ENCODE results near the gene ANAPC2.

The ANAPC2 gene

DNA sequence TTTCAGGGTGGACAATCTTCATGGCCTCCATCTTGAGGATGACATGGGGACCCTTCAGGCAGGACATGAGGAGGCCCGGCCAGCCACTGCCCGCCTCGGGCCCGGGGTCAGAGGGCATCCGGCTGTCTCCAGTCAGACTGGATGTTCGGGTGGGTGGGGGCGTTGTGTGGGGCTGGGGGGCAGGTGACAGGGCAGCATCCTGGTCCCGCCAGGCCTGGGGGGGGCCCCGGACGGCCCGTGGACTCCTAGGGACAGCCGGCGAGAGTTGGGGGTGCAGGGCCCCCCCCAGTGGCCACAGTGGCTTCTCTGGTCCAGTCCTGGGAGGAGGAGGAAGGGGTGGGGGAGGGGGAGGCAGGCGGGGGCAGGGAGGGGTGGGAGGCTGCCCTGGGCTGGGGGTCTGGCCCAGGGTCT, 32.7 kb upstream of the ANAPC2 start:
- no peak for DNase-seq
- no peak overlapping the region for H2BK12ac ChIP-seq (ENCODE audit: low read length in 2 of 2)
- H2BK15ac ChIP-seq (ENCODE audit: low read depth, poor library complexity, severe bottlenecking) = no peak overlapping the region
- no peak overlapping the region for H3K27ac ChIP-seq (ENCODE audit: low read length, poor library complexity, severe bottlenecking)
- H2AFZ ChIP-seq (ENCODE audit: low read depth, low read length) = no peak overlapping the region
- H3K4me1 ChIP-seq (ENCODE audit: control insufficient read depth, insufficient read depth, low read depth, low read length) = peaks cover 70% of the 10 kb centered on the region
- H3K4ac ChIP-seq (ENCODE audit: low read depth in 1 of 2, low read length in 2 of 2) = no peak overlapping the region
- no peak overlapping the region for H2AK5ac ChIP-seq (ENCODE audit: low read length, severe bottlenecking)
- no peak overlapping the region for H3K4me3 ChIP-seq (ENCODE audit: insufficient read depth in 1 of 2, low read depth in 1 of 2, low read length in 2 of 2)
- H3K4me2 ChIP-seq (ENCODE audit: low read length, poor library complexity, severe bottlenecking) = peak overlapping the region; percentile 80
- H3K9ac ChIP-seq (ENCODE audit: low read length) = no peak overlapping the region
- no peaks in the 10 kb centered on the region for H3K27me3 ChIP-seq (ENCODE audit: control insufficient read depth in 1 of 2, insufficient read depth in 1 of 2, low read length in 2 of 2)
- H4K8ac ChIP-seq (ENCODE audit: low read length) = no peak overlapping the region
- no peak overlapping the region for H3K18ac ChIP-seq (ENCODE audit: low read depth in 1 of 2, low read length in 2 of 2)
- WGBS = 92% methylated on average over 8 of the region's 14 CpGs
- no peak overlapping the region for H2BK120ac ChIP-seq (ENCODE audit: low read depth, low read length)
- H3K9me3 ChIP-seq (ENCODE audit: control insufficient read depth, low read length) = no peaks in the 10 kb centered on the region
- H3K79me1 ChIP-seq (replicated peaks; ENCODE audit: low read length, poor library complexity, severe bottlenecking) = no peaks in the 10 kb centered on the region
- no peak overlapping the region for H3K23ac ChIP-seq (ENCODE audit: low read length in 2 of 2)
- peaks cover 0 to 19% of the 10 kb centered on the region in 2 experiments for H3K36me3 ChIP-seq (ENCODE audit: control insufficient read depth in 1 of 2, insufficient read depth in 2 of 2, low read depth in 1 of 2, low read length in 2 of 2)
- no peak overlapping the region for H3K14ac ChIP-seq (ENCODE audit: low read length in 2 of 2)
- H2BK5ac ChIP-seq (ENCODE audit: low read depth, low read length, poor library complexity, severe bottlenecking) = no peak overlapping the region
- no peak overlapping the region for H4K91ac ChIP-seq (ENCODE audit: low read length)

DNA sequence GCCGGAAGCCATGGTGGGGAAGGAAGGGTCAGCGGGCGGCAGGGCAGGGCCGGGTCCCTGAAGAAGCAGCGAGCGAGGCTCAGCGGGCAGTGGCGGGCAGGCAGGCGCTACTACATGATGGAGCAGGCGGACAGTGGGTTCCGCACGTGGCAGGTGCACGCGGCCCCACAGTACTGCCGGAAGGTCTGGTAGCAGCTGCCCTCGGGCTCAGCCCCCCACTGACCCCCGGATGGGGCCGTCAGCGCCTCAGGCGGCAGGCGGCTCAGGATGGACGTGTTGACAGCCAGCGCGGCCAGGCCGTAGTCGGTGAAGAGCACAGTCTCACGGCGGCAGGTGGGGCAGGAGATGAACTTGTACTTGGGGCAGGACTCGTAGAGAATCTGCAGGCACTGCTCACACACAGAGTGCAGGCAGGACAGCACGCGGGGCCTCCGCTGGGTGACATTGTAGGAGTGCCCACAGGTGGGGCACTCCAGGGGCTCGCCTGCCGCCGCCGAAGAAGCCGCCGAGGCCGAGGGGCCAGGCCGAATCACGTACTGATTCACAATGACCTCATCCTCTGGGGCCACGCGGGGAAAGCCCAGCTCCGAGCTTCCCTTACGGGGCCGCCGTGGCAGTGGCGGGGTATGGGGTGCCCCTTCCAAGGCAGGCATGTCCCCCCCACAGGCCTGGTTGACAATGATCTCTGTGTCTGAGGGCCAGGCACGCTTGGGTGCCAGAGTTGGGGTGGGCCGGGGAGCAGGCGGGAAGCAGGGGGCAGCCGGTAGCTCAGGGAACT, 32.1 kb upstream of the ANAPC2 start:
- no peak overlapping the region for H4K8ac ChIP-seq (ENCODE audit: low read length)
- no peak for DNase-seq

DNA sequence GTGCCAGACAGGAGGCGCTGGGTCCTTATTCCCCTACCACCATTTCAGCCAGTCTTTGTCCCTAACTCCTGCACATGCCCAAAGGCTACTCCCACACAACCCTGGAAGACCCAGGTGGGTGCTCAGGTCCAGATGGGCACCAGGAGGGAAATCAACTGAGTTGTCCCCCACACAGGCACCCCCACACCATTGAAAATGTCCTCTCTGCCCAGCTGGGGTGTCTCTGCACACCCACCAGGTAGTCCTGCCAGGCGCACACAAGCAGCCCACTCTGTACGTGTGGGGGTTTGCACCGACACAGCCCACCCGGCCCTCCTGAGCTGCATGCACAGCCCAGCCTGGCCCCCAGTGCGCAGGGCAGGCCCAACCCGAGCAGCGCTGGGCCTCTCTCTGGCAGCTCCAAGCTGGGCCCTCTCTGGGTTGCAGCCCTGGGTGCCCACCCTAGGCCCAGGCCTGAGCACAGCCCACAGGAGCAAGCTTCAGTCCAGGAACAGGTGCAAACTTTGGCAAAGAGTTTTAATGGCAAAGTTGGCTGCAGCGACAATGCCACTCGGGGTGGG, 31.5 kb upstream of the ANAPC2 start:
- no peak overlapping the region for H2AFZ ChIP-seq (ENCODE audit: low read depth, low read length)
- H3K79me1 ChIP-seq (replicated peaks; ENCODE audit: low read length, poor library complexity, severe bottlenecking) = no peaks in the 10 kb centered on the region
- H3K4me1 ChIP-seq (ENCODE audit: control insufficient read depth, insufficient read depth, low read depth, low read length) = peaks cover 67% of the 10 kb centered on the region
- H2BK120ac ChIP-seq (ENCODE audit: low read depth, low read length) = no peak overlapping the region
- H2BK5ac ChIP-seq (ENCODE audit: low read depth, low read length, poor library complexity, severe bottlenecking) = no peak overlapping the region
- H3K14ac ChIP-seq (ENCODE audit: low read length in 2 of 2) = no peak overlapping the region
- H4K91ac ChIP-seq (ENCODE audit: low read length) = no peak overlapping the region
- DNase-seq = no peak
- no peak overlapping the region for H3K9ac ChIP-seq (ENCODE audit: low read length)
- no peak overlapping the region for H2AK5ac ChIP-seq (ENCODE audit: low read length, severe bottlenecking)
- no peaks in the 10 kb centered on the region for H3K9me3 ChIP-seq (ENCODE audit: control insufficient read depth, low read length)
- no peak overlapping the region for H3K4me3 ChIP-seq (ENCODE audit: insufficient read depth in 1 of 2, low read depth in 1 of 2, low read length in 2 of 2)
- H3K4ac ChIP-seq (ENCODE audit: low read depth in 1 of 2, low read length in 2 of 2) = no peak overlapping the region
- no peak overlapping the region for H3K4me2 ChIP-seq (ENCODE audit: low read length, poor library complexity, severe bottlenecking)
- H3K36me3 ChIP-seq (ENCODE audit: control insufficient read depth in 1 of 2, insufficient read depth in 2 of 2, low read depth in 1 of 2, low read length in 2 of 2) = peaks cover 2 to 27% of the 10 kb centered on the region in 2 experiments
- no peaks in the 10 kb centered on the region for H3K27me3 ChIP-seq (ENCODE audit: control insufficient read depth in 1 of 2, insufficient read depth in 1 of 2, low read length in 2 of 2)
- no peak overlapping the region for H2BK15ac ChIP-seq (ENCODE audit: low read depth, poor library complexity, severe bottlenecking)
- H2BK12ac ChIP-seq (ENCODE audit: low read length in 2 of 2) = no peak overlapping the region
- 93% methylated on average over 10 of the region's 10 CpGs for WGBS
- no peak overlapping the region for H3K23ac ChIP-seq (ENCODE audit: low read length in 2 of 2)
- H3K27ac ChIP-seq (ENCODE audit: low read length, poor library complexity, severe bottlenecking) = no peak overlapping the region
- H3K18ac ChIP-seq (ENCODE audit: low read depth in 1 of 2, low read length in 2 of 2) = no peak overlapping the region
- no peak overlapping the region for H4K8ac ChIP-seq (ENCODE audit: low read length)

More for the DNA sequence above, 32.1 kb upstream of the ANAPC2 start:
- H3K4me3 ChIP-seq (ENCODE audit: insufficient read depth in 1 of 2, low read depth in 1 of 2, low read length in 2 of 2) = peak overlapping the region in 1 of 2 experiments; percentile 14
- H2AK5ac ChIP-seq (ENCODE audit: low read length, severe bottlenecking) = no peak overlapping the region
- H3K23ac ChIP-seq (ENCODE audit: low read length in 2 of 2) = no peak overlapping the region
- H3K79me1 ChIP-seq (replicated peaks; ENCODE audit: low read length, poor library complexity, severe bottlenecking) = no peaks in the 10 kb centered on the region
- H2BK120ac ChIP-seq (ENCODE audit: low read depth, low read length) = no peak overlapping the region
- no peak overlapping the region for H3K4ac ChIP-seq (ENCODE audit: low read depth in 1 of 2, low read length in 2 of 2)
- H3K9ac ChIP-seq (ENCODE audit: low read length) = no peak overlapping the region
- H2BK15ac ChIP-seq (ENCODE audit: low read depth, poor library complexity, severe bottlenecking) = no peak overlapping the region
- no peak overlapping the region for H3K27ac ChIP-seq (ENCODE audit: low read length, poor library complexity, severe bottlenecking)
- no peak overlapping the region for H2AFZ ChIP-seq (ENCODE audit: low read depth, low read length)
- peaks cover 0 to 20% of the 10 kb centered on the region in 2 experiments for H3K36me3 ChIP-seq (ENCODE audit: control insufficient read depth in 1 of 2, insufficient read depth in 2 of 2, low read depth in 1 of 2, low read length in 2 of 2)
- WGBS = 92% methylated on average over 51 of the region's 52 CpGs
- H3K27me3 ChIP-seq (ENCODE audit: control insufficient read depth in 1 of 2, insufficient read depth in 1 of 2, low read length in 2 of 2) = no peaks in the 10 kb centered on the region
- no peak overlapping the region for H2BK5ac ChIP-seq (ENCODE audit: low read depth, low read length, poor library complexity, severe bottlenecking)
- peak overlapping the region in 1 of 2 experiments; percentile 70 for H2BK12ac ChIP-seq (ENCODE audit: low read length in 2 of 2)
- no peak overlapping the region for H3K4me2 ChIP-seq (ENCODE audit: low read length, poor library complexity, severe bottlenecking)
- no peaks in the 10 kb centered on the region for H3K9me3 ChIP-seq (ENCODE audit: control insufficient read depth, low read length)
- H4K91ac ChIP-seq (ENCODE audit: low read length) = peak overlapping the region; percentile 14
- H3K14ac ChIP-seq (ENCODE audit: low read length in 2 of 2) = no peak overlapping the region
- no peak overlapping the region for H3K18ac ChIP-seq (ENCODE audit: low read depth in 1 of 2, low read length in 2 of 2)
- peaks cover 67% of the 10 kb centered on the region for H3K4me1 ChIP-seq (ENCODE audit: control insufficient read depth, insufficient read depth, low read depth, low read length)

DNA sequence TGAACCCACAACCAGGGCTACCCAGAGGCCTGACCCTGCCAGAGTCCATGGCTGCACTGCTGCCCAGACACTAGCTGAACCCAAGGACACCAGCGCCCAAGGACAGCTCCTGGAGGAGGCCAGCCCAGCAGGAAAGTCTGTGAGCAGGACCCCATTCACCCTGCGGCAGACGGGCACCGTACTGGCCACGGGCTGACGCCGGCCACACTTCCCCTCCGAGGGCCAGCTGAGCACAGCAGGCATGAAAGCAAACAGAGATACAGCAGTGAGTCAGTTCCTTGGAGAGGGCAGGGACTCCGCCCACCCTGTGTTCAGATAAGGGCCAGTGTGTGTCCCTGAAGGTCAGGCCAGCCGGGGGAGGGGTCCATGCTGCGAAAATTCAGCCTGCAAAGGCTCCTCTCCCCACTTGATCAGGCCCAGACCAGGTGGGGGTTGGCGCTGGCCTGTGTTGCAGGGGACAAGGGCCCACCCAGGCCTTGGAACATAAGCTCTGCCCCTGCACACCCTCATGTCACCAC, 30.5 kb upstream of the ANAPC2 start:
- Histone ChIP-seq H4K91ac (ENCODE audit: low read length) (peak overlapping the region; percentile 63), H3K36me3 (ENCODE audit: control insufficient read depth in 1 of 2, insufficient read depth in 2 of 2, low read depth in 1 of 2, low read length in 2 of 2) (peaks cover 5 to 37% of the 10 kb centered on the region in 2 experiments), H3K9ac (ENCODE audit: low read length) (no peak overlapping the region), H3K4me2 (ENCODE audit: low read length, poor library complexity, severe bottlenecking) (no peak overlapping the region), H3K4me3 (ENCODE audit: insufficient read depth in 1 of 2, low read depth in 1 of 2, low read length in 2 of 2) (no peak overlapping the region), H2BK120ac (ENCODE audit: low read depth, low read length) (no peak overlapping the region), H2AK5ac (ENCODE audit: low read length, severe bottlenecking) (no peak overlapping the region), H3K27ac (ENCODE audit: low read length, poor library complexity, severe bottlenecking) (peak overlapping the region; percentile 59), H3K23ac (ENCODE audit: low read length in 2 of 2) (no peak overlapping the region), H3K4me1 (ENCODE audit: control insufficient read depth, insufficient read depth, low read depth, low read length) (peaks cover 61% of the 10 kb centered on the region), H3K18ac (ENCODE audit: low read depth in 1 of 2, low read length in 2 of 2) (peak overlapping the region; percentile 11 to 19), H3K27me3 (ENCODE audit: control insufficient read depth in 1 of 2, insufficient read depth in 1 of 2, low read length in 2 of 2) (no peaks in the 10 kb centered on the region), H3K79me1 (replicated peaks; ENCODE audit: low read length, poor library complexity, severe bottlenecking) (no peaks in the 10 kb centered on the region), H4K8ac (ENCODE audit: low read length) (peak overlapping the region; percentile 75), H2BK12ac (ENCODE audit: low read length in 2 of 2) (peak overlapping the region in 1 of 2 experiments; percentile 65), H3K4ac (ENCODE audit: low read depth in 1 of 2, low read length in 2 of 2) (peak overlapping the region in 1 of 2 experiments; percentile 57), H2BK5ac (ENCODE audit: low read depth, low read length, poor library complexity, severe bottlenecking) (no peak overlapping the region), H3K9me3 (ENCODE audit: control insufficient read depth, low read length) (no peaks in the 10 kb centered on the region), H3K14ac (ENCODE audit: low read length in 2 of 2) (no peak overlapping the region), H2AFZ (ENCODE audit: low read depth, low read length) (no peak overlapping the region), H2BK15ac (ENCODE audit: low read depth, poor library complexity, severe bottlenecking) (no peak overlapping the region)
- DNase-seq = peak; percentile 71
- 37% methylated on average over 12 of the region's 12 CpGs for WGBS
